Renal cortical epithelial cell (primary cell): ENCODE measurements around the gene KCNJ18. TPM values are rescaled to one million over a fixed set of nuclear protein-coding genes. Genes with fewer than 3 reads are reported as not detected.
"Not testable (repeated sequence)": the region's sequence is repeated elsewhere in the genome, so short reads cannot be mapped to it uniquely, and the experiment has no call there.

Experiments used
- DNase-seq: peaks from one replicate; pipeline ENCODE4 v3.0.0-alpha.2; 2011; ENCODE audit warnings: low read depth
- total RNA-seq: library from RNA; depleted of rRNA; stranded (reverse); fragments of >200 nt; gene quantifications from 2 replicates; pipeline ENCODE4 v1.2.3, GENCODE V29; 2014

KCNJ18 gene
- total RNA-seq, 1 donor from 2014 or later: not detected

DNA sequence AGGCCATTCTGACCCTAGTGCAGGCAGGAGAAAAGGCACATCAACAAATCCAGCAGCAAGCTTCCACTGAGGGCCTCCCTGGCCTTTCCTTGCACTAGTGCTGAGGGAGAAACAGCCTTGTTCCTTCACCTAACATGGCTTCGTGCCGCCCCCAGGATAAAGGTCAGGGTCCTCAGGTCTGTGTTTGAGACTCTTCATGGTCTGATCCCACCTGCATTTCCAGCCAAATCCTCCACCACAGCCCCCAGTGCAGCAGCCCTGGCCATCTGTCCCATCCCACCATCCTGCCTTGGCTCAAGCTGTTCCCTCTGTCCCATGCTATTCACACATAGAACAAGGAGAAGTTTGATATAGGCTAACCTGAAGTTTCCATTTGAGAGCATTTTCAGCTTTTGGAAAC, 20.9 kb upstream of the KCNJ18 start:
- not testable (repeated sequence) for DNase-seq

DNA sequence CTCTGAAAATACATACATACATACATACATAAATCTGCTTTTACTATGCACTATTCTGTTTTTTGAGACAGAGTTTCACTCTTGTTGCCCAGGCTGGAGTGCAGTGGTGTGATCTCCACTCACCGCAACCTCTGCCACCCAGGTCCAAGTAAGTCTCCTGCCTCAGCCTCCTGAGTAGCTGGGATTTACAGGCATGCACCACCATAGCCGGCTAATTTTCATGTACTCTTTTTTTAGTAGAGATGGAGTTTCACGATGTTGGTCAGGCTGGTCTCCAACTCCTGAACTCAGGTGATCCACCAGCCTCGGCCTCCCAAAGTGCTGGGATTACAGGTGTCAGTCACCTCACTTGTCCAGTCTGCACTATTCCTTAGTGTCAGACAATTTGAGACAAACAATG, 20.5 kb upstream of the KCNJ18 start:
- not testable (repeated sequence) for DNase-seq

DNA sequence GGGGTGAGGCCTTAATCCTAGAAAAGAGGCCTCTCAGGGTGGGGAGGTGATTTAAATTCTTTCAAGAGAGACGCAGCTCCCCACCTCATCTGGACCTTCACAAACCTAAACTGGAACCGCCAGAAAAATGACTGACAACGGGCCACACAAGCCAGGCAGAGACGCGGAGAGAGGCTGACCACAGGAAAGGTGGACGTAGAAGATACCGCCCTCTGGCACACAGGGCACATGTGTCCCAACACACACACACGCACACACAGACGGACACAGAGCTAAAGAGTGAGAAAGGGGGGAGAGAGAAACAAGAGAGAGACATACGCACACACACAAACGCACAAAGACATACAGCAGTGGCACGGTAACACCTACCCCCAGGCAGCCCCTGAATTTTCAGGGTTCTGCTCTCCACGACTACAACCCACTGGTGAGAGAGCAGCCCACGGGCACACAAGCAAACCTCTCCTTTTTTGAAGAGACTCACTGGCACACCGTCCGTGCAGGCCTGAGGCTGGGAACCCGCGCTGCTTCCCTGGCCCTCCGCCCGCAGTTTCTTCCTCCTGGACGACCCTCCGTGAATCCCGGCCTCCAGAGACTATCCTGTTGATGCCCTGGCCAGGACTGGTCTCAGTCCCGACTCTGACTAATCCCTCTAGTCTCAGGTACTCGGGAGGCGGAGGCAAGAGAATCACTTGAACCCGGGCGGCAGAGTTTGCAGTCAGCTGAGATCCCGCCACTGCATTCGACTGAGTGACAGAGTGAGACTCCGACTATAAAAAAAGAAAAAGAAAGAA, 18.7 kb upstream of the KCNJ18 start:
- not testable (repeated sequence) for DNase-seq

DNA sequence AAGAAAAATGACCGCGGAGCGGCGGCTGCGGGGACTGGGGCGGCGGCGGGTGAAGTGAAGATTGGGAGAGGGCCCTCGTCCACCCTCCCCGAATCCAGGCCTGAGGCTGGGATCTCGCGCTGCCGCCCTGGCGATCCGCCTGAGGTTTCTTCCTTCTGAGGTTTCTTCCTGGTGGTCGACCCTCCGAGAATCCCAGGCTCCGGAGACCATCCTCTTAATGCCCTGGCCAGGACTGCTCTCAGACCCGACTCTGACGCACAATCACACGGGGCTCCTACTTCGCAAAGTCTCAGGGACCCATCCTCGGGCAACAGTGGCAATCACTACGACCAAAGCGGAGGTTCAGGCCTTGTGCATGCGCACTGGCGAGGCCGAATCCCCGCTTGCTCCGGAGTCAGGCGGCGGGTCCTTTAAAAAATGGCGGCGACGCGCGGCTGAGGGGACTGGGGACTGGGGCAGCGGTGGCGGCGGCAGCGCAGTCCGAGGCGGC, 18.0 kb upstream of the KCNJ18 start:
- DNase-seq: no peak

DNA sequence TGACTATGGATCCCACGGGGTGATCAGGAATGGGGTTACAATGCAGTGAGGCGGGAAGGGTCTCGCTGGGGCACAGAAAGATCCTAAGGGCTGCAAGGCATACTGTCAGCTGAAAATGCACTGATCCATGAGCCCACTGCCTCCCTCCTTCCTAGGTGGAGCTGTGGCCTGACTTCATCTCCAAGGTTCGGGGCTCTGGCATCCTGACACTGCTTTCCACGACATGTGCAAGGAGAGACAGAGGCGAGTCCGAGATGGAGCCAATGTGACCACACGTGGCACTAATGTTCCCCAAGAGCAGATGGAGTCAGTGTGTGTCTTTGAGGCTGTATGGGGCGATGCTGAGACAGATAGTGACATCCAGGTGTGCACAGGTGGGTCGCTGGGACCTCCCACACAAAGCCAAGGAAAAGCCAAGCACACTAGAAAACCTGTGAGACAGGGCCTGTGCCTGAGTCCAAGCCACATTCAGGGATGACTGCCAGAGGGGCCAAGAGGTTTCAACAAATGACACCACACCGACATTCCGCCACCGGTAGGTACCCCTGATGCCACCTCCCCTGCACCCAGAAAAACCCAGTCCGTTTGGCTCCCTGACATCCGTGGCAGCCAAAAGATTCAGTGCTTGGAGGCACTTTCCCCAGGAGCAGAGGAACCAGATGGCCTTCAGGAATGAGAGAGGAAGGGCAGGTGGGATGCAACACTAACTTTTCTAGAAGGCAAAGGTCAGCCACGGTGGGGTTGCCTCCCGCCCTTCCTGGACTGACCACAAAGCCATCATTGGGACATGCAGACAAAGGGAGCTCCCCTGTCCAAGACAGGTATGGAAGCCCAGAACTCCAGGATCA, 17.2 kb upstream of the KCNJ18 start:
- not testable (repeated sequence) for DNase-seq

DNA sequence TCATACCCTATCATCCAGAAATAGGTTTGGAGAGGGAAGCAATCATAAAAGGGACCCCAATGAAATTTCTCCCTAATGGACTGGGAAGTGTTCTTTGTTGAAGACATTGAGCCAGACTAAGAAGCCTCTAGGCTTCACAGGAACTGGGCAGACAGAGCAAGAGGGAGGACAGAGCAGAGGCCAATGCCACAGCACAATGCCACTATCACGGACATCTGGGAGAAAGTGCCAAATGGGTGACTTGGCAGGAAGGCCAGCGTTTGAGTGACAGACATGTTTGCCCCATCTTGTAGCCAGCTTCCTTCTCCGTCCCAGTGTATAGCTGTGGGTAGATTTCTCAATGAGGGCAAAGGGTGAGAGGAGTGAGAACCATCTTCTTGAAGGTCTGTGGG, 16.6 kb upstream of the KCNJ18 start:
- DNase-seq: not testable (repeated sequence)

DNA sequence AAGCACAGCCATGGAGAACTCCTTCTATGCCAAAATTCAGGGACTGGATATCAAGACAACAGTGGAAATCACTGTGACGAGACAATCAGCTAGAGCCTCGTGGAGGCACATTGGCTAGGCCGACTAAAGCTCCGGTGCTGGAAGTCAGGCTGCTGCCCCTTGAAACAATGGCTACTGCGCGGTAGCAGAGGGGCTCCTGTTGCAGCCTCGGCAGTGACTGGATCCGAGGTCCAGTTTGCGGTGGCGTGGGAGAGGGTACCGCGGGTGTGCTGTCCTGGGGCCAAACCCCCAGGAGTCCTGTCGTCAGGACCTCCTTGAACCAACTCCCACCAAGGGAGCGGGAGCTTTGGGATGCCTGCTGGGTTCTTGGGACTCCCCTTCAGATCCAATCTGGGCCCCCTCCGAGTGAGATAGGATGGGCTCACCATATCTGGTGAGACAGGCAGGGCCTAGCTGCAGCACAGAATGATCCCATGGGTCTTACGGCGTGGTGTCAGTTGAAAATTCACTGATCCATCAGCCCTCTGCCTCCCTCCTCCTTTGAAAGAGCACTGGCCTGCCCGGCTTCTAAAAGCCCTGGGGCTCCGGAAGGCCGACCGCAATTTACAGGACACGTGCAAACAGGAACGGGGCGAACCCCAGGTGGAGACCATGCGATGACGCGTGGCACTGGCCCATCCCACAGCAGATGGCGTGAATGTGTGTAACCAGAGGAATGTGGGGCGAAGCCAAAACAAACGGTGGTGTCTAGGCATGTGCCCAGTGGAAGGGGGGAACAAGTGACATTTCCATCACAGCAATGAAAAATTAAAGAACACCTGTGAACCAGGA, 15.8 kb upstream of the KCNJ18 start:
- no peak for DNase-seq

DNA sequence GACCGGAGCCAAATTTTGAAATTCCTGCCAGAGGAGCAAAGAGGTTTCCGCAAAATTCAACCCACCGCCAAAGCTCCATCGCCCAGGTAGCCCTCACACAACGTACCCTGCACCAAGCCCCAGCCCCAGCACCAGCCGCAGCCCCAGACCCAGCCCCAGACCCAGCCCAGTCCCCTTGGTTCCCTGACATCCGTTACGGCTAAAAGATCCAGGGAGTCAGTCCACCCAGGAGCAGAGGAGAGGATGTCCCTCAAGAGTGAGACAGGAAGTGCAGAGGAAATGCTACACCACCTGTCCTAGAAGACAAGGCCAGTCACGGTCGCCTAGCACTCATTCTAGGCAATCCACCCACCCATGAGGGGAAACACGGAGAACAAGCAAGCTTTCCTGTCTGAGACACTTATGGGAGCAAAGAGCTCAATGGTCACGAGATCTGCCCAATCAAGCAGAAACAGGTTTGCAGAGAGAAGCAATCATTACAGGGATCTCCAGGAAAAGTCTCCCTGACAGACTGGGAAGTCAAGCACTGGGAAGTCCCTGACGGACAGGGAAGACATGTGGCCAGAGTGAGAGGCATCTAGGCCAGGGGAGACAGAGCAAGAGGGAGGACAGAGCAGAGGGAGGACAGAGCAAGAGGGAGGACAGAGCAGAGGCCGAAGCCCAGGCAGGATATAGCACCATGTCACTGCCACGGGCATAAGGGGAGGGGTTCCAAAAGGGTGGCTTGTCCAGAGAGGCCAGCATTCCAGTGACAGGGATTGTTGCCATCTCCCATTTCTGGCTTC, 15.0 kb upstream of the KCNJ18 start:
- no peak for DNase-seq

DNA sequence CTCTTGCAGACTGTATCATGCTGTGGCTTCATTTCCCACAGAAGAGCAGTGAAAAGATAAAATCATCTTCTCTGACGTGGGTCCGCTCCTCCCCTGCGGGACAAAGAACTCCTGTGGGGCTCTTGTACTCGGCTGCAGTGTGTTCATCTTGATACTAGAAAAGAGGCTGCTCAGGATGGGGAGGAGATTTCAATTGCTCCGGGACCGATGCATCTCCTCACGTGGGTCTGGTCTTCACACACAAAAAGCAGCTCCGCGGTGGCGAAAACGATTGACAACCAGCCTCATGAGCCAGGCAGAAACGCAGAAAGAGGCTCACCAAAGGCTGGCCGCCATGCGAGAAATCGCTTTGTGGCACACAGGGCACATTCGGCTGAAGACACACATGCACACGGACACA, 14.4 kb upstream of the KCNJ18 start:
- no peak for DNase-seq

DNA sequence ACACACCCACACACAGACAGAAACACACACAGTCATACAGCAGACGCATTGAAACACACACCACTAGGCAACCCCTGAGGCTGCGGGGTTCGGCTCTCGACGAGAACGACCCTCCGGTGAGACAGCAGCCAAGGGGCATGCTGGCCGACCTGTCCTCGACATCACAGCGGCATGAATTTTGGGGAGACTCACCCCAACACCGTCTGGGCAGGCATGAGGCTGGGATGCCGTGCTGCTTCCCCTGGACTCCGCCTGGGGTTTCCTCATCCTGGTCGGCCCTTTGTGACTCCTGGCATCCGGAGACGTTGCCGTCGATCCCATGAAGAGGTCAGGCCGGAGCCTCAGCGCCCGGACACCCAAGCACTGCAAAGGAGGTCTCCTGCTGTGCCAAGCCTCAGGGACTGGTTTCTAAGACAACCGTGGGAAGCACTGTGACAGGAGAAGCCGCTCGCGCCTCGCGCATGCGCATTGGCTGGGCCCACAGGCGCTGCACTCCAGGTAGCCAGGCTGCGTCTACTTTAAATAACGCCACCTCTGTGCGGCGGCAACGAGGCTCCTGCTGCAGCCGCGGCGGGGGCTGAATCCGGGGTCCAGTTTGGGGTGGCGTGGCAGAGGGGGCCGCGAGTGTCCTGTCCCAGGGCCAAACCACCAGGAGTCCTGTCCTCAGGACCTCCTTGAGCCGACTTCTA, 13.8 kb upstream of the KCNJ18 start:
- DNase-seq: no peak

DNA sequence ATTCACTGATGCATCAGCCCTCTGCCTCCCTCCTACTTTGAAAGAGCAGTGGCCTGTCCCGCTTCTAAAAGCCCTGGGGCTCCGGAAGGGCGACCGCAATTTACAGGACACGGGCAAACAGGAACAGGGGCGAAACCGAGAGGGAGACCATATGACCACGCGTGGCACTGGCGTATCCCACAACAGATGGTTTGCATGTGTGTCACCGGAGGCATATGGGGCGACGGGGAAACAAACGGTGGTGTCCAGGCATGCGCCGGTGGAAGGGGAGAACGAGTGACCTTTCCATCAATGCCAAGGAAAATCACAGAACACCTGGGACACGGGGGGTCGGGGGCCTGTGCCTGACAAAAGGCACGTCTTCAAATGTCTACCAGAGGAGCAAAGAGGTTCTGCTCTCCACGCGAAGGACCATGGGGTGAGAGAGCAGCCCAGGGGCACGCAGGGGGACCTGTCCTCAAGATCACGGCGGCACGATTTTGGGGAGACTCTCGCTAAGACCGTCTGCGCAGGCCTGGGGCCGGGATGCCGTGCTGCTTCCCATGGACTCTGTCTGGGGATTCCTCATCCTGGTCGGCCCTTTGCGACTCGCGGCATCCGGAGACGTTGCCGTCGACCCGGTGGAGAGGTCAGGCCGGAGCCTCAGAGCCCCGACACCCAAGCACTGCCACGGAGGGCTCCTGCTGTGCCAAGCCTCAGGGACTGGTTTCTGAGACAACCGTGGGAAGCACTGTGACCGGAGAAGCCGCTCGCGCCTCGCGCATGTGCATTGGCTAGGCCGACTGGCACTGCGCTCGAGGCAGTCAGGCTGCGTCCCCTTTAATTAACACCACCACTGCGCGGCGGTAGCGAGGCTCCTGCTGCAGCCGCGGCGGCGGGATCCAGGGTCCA, 12.8 kb upstream of the KCNJ18 start:
- DNase-seq: no peak

DNA sequence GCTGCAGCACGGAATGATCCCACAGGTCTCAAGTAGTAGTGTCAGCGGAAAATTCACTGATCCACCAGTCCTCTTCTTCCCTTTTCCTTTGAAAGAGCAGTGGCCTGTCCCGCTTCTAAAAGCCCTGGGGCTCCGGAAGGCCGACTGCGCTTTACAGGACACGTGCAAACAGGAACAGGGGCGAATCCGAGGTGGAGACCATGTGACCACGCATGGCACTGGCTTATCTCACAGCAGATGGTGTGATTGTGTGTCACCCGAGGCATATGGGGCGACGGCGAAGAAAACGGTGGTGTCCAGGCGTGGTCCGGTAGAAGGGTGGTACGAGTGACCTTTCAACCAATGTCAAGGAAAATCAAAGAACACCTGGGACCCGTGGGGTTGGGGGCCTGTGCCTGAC, 12.0 kb upstream of the KCNJ18 start:
- no peak for DNase-seq

DNA sequence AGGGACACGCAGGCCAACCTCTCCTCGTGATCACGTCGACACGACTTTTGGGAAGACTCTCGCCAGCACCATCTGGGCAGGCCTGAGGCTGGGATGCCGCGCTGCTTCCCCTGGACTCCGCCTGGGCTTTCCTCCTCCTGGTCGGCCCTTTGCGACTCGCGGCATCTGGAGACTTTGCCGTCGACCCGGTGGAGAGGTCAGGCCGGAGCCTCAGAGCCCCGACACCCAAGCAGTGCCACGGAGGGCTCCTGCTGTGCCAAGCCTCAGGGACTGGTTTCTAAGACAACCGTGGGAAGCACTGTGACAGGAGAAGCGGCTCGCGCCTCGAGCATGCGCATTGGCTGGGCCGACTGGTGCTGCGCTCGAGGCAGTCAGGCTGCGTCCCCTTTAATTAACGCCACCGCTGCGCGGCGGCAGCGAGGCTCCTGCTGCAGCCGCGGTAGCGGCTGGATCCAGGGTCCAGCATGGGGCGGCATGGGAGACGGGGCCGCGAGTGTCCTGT, 11.4 kb upstream of the KCNJ18 start:
- DNase-seq: not testable (repeated sequence)

DNA sequence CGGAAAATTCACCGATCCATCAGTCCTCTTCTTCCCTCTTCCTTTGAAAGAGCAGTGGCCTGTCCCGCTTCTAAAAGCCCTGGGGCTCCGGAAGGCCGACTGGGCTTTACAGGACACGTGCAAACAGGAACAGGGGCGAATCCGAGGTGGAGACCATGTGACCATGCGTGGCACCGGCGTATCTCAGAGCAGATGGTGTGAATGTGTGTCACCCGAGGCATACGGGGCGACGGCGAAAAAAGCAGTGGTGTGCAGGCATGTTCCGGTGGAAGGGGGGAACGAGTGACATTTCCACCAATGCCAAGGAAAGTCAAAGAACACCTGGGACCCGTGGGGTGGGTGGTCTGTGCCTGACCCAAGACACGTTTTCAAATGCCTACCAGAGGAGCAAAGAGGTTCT, 10.7 kb upstream of the KCNJ18 start:
- not testable (repeated sequence) for DNase-seq

DNA sequence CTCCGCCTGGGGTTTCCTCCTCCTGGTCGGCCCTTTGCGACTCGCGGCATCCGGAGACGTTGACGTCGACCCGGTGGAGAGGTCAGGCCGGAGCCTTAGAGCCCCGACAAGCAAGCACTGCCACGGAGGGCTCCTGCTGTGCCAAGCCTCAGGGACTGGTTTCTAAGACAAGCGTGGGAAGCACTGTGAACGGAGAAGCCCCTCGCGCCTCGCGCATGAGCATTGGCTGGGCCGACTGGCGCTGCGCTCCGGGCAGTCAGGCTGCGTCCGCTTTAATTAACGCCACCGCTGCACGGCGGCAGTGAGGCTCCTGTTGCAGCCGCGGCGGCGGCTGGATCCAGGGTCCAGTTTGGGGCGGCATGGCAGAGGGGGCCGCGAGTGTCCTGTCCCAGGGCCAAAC, 10.2 kb upstream of the KCNJ18 start:
- DNase-seq: not testable (repeated sequence)

DNA sequence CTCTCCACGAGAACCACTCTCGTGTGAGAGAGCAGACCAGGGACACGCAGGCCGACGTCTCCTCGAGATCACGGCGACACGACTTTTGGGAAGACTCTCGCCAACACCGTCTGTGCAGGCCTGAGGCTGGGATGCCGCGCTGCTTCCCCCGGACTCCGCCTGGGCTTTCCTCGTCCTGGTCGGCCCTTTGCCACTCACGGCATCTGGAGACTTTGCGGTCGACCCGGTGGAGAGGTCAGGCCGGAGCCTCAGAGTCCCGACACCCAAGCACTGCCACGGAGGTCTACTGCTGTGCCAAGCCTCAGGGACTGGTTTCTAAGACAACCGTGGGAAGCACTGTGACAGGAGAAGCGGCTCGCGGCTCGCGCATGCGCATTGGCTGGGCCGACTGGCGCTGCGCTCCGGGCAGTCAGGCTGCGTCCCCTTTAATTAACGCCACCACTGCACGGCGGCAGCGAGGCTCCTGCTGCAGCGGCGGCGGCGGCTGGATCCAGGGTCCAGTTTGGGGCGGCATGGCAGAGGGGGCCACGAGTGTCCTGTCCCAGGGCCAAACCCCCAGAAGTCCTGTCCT, 9.1 kb upstream of the KCNJ18 start:
- DNase-seq: not testable (repeated sequence)

DNA sequence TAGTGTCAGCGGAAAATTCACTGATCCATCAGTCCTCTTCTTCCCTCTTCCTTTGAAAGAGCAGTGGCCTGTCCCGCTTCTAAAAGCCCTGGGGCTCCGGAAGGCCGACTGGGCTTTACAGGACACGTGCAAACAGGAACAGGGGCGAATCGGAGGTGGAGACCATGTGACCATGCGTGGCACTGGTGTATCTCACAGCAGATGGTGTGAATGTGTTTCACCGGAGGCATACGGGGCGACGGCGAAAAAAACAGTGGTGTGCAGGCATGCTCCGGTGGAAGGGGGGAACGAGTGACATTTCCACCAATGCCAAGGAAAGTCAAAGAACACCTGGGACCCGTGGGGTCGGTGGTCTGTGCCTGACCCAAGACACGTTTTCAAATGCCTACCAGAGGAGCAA, 8.4 kb upstream of the KCNJ18 start:
- DNase-seq: not testable (repeated sequence)

DNA sequence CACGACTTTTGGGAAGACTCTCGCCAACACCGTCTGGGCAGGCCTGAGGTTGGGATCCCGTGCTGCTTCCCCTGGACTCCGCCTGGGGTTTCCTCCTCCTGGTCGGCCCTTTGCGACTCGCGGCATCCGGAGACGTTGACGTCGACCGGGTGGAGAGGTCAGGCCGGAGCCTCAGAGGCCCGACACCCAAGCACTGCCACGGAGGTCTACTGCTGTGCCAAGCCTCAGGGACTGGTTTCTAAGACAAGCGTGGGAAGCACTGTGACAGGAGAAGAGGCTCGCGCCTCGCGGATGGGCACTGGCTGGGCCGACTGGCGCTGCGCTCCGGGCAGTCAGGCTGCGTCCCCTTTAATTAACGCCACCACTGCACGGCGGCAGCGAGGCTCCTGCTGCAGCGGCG, 7.9 kb upstream of the KCNJ18 start:
- DNase-seq: not testable (repeated sequence)
